ENCODE results near the gene NBEAL2.
A peak's percentile ranks its signal among the peaks of the same experiment; 100 is the strongest.

Gene NBEAL2

DNA sequence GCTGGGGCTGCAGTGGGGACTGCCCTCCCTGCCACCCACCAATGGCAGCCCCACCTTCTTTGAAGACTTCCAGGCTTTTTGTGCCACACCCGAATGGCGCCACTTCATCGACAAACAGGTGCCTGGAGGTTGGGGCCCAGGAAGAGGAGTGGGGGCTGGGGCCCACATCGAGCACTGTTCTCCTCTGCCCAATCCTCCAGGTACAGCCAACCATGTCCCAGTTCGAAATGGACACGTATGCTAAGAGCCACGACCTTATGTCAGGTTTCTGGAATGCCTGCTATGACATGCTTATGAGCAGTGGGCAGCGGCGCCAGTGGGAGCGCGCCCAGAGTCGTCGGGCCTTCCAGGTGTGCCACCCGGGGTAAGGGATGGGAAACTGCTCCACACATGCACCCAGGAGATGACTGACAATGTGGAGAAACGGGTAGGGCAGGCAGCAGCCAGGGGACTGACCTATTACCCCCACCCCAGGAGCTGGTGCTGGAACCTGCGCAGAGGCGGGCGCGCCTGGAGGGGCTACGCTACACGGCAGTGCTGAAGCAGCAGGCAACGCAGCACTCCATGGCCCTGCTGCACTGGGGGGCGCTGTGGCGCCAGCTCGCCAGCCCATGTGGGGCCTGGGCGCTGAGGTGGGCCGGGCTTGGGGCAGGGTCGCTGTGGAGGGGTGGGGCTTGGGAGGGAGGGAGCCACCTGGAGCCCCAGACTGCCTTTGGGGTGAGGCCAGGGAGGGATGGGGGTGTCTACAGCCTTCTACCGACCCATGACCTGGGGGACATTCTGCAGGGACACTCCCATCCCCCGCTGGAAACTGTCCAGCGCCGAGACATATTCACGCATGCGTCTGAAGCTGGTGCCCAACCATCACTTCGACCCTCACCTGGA is 22.9 kb downstream of the NBEAL2 start:
- no peak for DNase-seq

DNA sequence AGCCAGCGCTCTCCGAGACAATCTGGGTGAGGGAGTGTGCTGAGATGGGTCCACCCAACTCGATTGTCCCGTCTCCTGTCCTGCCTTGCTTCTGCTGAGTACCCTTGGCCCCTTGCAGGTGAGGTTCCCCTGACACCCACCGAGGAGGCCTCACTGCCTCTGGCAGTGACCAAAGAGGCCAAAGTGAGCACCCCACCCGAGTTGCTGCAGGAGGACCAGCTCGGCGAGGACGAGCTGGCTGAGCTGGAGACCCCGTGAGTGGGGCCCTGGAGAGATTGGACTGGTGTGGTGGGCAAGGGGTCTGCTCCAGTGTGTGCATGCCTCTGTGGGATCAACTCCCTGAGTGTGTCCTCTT is 23.6 kb downstream of the NBEAL2 start:
- no peak for DNase-seq

DNA sequence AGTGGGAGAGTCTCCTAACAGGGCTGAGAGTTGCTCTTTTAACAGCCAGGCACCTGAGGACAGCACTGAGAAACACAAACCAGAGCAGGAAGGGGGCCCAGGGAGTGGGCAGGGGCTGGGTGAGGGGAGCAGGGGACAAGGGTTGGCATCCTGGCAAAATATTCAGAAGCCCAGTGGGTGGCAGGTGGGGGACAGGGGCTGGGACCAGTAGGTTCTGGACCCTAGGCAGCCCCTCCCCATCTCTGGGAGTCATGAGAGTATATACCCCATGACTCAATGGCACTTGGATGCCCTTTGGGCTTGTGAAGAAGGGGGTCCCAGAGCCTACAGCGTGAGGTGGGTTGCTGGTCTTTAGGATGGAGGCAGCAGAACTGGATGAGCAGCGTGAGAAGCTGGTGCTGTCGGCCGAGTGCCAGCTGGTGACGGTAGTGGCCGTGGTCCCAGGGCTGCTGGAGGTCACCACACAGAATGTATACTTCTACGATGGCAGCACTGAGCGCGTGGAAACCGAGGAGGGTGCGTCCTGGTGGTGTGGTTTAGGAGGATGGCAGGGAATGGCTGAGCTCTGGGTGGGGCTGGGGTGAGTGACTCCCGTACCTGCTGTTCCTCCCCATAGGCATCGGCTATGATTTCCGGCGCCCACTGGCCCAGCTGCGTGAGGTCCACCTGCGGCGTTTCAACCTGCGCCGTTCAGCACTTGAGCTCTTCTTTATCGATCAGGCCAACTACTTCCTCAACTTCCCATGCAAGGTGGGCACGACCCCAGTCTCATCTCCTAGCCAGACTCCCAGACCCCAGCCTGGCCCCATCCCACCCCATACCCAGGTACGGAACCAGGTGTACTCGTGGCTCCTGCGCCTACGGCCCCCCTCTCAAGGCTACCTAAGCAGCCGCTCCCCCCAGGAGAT is 24.2 kb downstream of the NBEAL2 start:
- no peak for DNase-seq

DNA sequence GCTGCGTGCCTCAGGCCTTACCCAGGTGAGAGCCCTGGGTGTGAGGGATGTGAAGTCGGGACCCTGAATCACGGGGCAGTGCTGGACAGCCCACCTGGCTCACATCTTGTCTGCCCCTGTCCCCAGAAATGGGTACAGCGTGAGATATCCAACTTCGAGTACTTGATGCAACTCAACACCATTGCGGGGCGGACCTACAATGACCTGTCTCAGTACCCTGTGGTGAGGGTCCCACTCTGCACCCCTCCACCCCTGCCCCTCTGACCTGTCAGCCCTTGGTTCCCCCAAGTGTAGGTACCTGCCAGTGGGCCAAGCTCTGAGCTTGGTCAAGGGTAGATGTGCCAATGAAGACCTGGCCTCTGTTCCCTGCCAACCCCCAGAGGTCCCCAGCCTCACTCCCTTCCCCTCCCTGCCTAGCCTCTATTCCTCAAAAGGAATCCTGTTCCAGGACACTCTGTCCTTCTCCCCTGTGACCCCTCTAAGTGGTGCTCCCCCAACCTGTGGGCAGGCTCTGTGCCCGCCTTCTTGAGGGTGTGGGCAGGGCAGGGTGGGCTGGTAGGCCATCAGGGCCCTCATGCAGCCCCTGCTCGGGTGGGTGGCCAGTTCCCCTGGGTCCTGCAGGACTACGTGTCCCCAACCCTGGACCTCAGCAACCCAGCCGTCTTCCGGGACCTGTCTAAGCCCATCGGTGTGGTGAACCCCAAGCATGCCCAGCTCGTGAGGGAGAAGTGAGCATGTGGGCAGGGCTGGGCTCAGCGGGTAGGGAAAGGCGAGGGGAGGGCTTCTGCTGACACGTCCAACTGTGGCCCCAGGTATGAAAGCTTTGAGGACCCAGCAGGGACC is 25.1 kb downstream of the NBEAL2 start:
- no peak for DNase-seq

DNA sequence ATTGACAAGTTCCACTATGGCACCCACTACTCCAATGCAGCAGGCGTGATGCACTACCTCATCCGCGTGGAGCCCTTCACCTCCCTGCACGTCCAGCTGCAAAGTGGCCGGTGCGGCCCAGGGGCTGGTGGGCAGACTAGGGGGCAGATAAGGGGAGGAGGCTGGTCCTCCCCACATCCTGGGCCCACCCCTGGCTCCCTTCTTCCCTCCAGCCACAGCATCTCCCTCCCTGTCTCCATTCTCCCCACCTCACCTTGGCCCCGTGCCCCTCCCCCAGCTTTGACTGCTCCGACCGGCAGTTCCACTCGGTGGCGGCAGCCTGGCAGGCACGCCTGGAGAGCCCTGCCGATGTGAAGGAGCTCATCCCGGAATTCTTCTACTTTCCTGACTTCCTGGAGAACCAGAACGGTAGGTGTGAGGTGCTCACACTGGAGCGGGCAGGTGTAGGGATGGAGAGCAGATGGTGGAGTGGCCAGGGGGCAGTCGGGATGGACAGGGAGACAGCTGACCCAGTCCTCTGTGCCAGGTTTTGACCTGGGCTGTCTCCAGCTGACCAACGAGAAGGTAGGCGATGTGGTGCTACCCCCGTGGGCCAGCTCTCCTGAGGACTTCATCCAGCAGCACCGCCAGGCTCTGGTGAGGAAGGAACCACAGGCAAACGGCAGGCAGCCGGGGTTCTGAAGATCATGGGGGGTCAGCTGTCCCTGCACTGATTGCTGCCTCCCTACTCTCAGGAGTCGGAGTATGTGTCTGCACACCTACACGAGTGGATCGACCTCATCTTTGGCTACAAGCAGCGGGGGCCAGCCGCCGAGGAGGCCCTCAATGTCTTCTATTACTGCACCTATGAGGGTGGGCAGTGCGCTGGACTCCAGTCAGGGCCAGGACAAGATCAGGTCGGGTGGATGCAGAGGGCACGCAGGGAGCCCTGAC is 26.0 kb downstream of the NBEAL2 start:
- DNase-seq: no peak

DNA sequence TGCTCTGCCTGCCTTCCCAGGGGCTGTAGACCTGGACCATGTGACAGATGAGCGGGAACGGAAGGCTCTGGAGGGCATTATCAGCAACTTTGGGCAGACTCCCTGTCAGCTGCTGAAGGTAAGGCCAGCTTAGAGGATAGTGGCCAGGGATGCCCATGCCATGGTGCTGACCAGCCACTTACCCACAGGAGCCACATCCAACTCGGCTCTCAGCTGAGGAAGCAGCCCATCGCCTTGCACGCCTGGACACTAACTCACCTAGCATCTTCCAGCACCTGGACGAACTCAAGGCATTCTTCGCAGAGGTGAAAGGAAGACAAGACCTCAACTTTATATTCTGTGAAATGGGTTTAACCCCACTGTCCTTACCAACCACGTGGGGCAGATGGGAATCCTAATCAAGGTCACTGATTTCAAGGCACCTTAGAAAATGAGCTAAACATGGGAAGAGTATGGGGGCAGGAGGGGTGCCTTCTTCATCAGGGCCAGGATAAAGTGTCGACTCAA is 26.7 kb downstream of the NBEAL2 start:
- DNase-seq: no peak

DNA sequence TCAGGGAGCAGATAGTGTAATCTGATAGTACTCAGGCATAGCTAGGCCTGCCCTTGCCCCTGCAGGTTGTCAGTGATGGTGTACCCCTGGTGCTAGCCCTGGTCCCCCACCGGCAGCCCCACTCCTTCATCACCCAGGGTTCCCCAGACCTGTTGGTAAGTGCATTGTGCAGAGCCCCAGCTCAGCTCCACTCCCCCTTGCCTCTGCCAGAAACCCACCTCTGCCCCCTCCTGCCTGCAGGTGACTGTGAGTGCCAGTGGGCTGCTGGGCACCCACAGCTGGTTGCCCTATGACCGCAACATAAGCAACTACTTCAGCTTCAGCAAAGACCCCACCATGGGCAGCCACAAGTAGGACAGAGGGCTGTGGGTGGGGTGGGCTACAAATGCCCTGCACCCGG is 27.5 kb downstream of the NBEAL2 start:
- no peak for DNase-seq

DNA sequence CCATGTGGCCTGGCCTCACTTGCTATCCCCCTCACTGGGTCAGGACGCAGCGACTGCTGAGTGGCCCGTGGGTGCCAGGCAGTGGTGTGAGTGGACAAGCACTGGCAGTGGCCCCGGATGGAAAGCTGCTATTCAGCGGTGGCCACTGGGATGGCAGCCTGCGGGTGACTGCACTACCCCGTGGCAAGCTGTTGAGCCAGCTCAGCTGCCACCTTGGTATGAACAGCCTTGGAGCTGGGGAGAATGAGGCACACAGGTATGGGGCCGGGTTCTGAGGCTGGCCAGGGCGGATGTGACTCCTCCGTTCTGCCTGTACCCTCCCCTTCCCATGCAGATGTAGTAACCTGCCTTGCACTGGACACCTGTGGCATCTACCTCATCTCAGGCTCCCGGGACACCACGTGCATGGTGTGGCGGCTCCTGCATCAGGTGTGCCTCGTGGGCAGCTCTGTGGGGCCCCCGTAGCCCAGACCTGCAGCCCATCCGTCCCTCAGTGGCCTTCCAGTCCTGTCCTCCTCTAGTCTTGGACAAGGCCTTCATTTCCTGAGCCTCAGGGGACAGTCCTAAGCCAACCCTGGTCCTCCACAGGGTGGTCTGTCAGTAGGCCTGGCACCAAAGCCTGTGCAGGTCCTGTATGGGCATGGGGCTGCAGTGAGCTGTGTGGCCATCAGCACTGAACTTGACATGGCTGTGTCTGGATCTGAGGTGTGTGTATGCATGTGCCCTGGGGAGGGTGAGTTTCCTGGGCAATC is 28.2 kb downstream of the NBEAL2 start:
- no peak for DNase-seq

DNA sequence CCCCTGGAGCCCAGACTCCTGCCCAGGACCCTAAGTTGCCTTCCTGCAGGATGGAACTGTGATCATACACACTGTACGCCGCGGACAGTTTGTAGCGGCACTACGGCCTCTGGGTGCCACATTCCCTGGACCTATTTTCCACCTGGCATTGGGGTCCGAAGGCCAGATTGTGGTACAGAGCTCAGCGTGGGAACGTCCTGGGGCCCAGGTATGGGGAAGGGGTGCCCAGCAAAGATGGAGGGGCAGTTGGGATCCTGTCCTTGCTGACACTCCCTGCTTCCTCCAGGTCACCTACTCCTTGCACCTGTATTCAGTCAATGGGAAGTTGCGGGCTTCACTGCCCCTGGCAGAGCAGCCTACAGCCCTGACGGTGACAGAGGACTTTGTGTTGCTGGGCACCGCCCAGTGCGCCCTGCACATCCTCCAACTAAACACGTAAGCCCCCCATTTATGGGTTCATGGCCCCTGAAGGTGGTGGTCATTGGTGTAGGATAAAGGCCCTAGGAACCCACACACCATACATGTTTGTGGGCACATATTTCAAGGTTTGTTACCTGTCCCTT is 28.8 kb downstream of the NBEAL2 start:
- no peak for DNase-seq

DNA sequence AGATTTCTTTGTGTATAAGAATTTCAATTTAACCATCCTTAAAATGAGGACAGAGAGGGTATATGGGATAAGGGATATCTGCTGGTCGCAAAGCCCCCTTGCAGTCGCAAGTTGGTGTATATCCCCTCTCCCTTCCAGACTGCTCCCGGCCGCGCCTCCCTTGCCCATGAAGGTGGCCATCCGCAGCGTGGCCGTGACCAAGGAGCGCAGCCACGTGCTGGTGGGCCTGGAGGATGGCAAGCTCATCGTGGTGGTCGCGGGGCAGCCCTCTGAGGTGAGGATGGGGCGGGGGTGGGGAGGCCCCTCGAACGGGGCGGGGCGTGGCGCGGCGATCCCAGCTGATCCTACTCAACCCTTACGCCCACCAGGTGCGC is 29.4 kb downstream of the NBEAL2 start:
- DNase-seq: no peak

DNA sequence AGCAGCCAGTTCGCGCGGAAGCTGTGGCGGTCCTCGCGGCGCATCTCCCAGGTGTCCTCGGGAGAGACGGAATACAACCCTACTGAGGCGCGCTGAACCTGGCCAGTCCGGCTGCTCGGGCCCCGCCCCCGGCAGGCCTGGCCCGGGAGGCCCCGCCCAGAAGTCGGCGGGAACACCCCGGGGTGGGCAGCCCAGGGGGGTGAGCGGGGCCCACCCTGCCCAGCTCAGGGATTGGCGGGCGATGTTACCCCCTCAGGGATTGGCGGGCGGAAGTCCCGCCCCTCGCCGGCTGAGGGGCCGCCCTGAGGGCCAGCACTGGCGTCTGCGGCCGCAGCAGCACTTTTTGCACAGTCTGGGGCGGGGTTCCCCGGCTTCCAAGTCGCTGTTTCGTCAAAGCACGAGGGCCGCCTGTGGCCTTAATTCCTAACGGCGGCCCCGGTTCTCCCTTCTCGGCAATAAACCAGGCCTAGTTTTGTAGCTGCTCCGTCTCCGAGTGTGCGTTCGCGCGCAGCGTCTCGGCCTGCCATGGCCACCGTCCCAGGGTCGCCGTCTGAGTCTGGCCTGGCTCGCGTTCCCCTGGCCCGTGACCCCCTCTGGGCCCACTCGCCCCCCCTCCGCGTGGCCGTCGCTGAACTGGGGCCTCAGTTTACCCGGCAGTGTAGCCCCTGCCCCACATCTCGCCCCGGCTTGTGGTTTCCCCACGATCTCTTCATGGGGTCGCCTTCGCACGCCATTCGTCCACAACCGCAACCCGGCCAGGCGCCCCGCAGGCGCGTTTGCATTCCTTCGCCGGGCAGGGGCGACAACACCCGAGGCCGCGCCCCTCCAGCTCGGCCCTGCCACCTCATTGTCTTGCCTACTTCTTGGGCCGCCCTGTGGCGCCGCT is 30.0 kb downstream of the NBEAL2 start:
- DNase-seq: peak; percentile 26 to 30

DNA sequence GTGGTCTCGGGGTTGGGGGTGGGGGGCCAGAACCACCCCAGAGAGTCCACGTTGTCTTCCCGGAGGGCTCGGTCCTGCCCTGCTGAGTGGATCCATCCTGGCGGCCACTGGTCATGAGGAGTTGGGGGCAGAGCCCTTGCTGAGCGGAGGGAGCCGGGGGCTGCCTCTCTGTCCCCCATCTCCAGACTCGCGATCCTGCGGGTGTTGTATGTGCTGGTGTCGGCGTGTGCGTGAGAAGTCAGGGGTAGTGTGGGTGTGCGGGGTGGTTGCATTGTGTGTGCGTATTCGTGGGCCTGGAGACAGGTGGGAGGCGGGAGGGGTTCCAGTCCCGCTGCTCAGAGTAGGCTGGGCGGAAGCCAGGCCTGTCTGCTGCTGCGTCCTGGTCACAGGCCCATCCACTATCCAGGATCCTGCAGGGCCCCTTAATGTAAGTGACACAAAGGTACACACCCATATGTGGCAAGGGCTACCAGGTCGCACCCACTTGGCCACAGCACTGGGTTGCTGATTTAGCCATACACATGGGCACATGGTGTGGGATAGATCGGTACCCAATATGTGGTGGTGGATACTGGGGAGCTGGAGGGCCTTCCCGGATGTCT is 30.7 kb downstream of the NBEAL2 start:
- no peak for DNase-seq

DNA sequence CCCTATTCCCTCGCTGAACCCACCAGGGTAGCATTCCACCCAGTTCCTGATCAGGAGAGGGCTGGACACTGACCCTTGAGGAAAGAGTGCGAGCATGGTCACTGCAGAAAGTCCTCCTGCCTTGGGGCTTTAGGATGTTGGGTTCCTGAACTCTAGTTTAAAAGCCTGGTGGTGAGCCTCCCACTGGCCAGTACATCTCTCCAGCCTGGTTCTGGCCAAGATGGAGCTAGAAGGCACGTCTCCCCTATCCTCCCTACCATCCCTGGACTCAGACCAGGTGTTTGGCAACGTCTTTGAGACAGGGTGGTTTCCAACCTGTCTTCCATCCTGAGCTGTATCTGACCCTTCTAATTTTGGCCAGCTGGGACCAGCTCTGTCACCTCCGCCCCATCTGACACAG is 31.4 kb downstream of the NBEAL2 start:
- no peak for DNase-seq

DNA sequence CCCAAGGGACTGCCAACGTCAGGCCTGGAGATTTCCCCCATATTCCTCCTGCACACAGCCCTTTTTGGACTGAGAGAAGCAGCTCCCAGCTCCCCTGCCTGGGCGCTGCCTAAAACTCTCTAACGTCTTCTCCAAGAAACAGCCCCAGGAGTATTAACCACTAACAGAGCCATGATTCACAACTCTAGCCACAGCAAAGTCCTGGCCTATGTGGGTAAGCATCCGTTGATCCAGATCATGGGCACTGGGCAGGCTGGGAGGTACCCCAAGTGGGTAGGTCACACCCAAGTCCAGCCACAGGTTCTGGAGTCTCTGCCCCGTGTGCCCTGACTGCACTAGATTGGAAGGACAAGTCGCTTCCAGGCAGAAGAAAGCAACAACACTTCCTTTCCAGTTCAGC is 31.9 kb downstream of the NBEAL2 start:
- DNase-seq: no peak

DNA sequence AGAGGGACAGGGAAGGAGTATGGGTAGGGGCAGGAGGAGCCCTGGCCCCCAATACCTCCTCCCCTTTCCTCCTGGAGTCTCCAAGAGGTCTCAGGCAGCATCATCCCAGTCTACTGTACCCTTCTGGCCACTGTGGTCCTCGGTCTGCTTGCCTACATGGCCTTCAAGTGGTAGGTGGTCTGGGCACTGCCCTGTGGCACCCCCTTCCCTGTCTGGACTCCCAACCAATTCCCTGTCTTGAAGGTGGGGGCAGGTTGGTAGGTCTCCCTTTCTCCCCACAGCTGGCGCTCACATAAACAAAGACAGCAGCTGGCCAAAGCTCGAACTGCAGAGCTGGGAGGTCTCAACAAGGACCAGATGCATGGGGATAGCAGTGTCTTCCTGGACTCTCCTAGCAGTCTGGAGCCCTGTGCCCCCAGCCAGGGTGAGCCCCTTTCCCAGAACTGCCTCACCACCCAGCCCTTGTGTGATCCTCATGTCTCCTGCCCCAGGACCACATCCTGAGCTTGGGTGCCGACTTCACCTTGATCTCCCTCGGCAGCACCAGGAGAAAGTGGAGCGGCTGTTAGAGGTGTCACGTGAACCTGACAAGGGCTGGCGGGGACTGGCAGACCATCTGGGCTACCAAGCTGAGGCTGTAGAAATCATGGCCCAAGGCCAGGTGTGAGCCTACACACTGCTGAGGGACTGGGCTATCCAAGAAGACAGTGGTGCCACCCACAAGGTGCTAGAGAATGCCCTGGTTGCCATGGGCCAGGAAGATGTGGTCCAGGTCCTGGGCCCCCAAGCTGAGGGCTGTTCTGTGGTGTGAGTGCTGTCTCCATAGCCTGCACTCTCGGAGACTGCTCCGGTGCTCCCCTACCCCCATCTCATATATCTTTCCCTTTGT is 33.1 kb downstream of the NBEAL2 start:
- DNase-seq: no peak

DNA sequence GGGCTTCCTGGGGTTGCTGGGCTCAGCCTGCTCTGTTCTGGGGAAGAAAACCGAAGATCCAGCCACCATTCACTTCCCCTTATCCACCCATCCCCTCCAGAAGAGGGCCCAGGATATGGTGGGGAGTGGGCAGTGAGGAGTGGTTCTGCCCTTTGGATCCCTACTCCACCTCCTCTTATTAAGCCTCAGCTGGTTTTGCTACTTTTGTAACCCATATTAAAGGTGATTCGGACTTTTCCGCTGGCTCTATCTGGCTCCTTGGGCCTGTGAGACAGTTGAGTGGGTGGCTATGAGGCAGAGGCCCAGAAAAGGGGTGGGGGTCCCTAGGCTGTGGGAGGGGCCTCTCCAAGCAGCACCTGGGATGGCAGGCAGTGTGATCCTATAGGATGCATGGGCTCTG is 33.8 kb downstream of the NBEAL2 start:
- no peak for DNase-seq

DNA sequence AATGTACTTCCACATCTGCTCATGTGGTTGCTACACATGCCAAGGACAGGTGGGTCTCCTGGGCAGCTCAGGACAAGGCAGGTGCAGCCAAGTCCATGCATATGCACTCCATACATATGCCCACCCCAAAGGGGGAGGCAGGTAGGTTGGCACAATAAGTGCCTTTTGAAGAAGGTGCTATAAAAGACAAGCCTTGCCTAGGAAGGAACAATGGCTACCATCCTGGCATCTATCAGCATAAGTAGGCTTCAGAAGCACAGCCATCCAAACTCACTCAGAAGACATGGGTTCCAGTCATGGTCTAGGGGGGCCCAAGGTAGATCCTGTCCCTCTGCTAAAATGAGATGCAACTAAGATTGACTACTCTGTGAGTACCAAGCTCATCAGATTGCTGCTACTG is 34.6 kb downstream of the NBEAL2 start:
- DNase-seq: no peak

DNA sequence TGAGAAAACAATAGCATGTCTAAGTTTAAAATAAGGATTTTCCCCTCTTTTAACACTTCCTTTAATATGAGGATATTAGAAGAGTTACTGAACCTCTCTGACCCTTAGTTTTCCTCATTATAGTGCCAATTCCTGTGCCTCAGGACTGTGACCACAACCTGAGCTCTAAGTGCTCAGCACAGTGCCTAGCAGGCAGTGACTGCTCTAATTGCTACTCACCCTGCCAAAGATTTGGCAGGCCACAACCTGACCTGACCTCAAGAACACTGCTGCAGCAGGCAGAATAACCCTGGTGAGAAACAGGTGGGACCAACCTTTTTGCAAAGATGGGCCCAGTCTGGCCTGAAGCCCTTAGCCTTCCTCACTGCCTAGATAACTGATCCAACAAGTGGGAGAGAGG is 35.7 kb downstream of the NBEAL2 start:
- no peak for DNase-seq
